ENCODE results near the gene TMEM63C. TPM values are rescaled to one million over a fixed set of nuclear protein-coding genes. Genes with fewer than 3 reads are reported as not detected.

TMEM63C gene
- total RNA-seq, 6 donors from 2014 or later, result 0.15 to 8.3 (median 0.80) TPM; not detected in 2

GRCh38 chr14:77221241-77221871 is 39.8 kb downstream of the TMEM63C start:
- DNase-seq, result no peak
- Histone ChIP-seq H3K9me3 (no peaks in the 10 kb centered on the region), H3K4me1 (no peaks in the 10 kb centered on the region), H3K27me3 (no peaks in the 10 kb centered on the region), H3K4me3 (no peak overlapping the region), H3K36me3 (no peaks in the 10 kb centered on the region), H3K27ac (no peak overlapping the region)
- WGBS, 2 donors, result 58 to 76% methylated on average over 7 to 20 of the region's 23 CpGs
- TF ChIP-seq POLR2A (IDR thresholded peaks at IDR 0.05) (no peak), POLR2AphosphoS5 (IDR thresholded peaks at IDR 0.05) (no peak), EP300 (IDR thresholded peaks at IDR 0.05) (no peak)
- TF ChIP-seq, protein P1, sequence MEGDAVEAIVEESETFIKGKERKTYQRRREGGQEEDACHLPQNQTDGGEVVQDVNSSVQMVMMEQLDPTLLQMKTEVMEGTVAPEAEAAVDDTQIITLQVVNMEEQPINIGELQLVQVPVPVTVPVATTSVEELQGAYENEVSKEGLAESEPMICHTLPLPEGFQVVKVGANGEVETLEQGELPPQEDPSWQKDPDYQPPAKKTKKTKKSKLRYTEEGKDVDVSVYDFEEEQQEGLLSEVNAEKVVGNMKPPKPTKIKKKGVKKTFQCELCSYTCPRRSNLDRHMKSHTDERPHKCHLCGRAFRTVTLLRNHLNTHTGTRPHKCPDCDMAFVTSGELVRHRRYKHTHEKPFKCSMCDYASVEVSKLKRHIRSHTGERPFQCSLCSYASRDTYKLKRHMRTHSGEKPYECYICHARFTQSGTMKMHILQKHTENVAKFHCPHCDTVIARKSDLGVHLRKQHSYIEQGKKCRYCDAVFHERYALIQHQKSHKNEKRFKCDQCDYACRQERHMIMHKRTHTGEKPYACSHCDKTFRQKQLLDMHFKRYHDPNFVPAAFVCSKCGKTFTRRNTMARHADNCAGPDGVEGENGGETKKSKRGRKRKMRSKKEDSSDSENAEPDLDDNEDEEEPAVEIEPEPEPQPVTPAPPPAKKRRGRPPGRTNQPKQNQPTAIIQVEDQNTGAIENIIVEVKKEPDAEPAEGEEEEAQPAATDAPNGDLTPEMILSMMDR (IDR thresholded peaks at IDR 0.05), result no peak
- ATAC-seq (ENCODE audit: low FRiP score in 2 of 2), result no peak

DNA sequence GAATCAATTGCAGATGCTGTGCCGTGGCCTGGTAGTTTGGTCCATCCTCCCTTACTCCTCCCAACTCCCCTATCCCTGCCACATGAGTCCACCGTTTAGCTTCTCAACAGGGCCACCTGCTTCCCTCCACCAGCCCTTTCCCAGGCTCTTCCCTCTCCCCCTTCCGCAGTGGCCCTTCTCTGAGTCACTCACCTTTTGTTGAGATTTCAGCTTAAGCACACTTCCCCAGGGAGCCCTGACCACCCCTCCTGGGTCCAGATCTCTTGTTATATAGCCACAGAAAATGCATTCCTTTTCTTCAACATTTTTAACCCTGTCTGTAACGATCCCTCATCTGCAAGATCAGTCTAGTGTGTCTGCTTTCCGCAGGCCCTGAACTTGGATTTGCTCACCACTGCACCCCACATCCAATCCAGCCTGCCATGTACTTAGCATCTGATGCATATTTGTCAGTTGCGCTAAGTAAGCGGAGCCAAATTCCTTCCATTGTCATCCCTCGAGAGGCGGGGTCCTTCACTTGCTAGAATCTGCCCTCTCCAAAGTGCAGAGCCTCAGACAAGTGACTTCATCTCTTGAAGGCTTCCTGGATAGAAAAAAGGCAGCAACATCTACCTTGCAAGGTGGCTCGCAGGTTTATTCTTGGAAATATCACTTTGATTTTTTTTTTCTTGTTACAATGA is 41.1 kb downstream of the TMEM63C start:
- Histone ChIP-seq H3K27me3 (no peaks in the 10 kb centered on the region), H3K4me1 (no peaks in the 10 kb centered on the region), H3K4me3 (no peak overlapping the region), H3K27ac (no peak overlapping the region), H3K36me3 (no peaks in the 10 kb centered on the region), H3K9me3 (no peaks in the 10 kb centered on the region)
- whole genome bisulfite sequencing, 2 donors, result 50 to 54% methylated on average over 8 to 10 of the region's 10 CpGs
- TF ChIP-seq POLR2A (IDR thresholded peaks at IDR 0.05) (no peak), POLR2AphosphoS5 (IDR thresholded peaks at IDR 0.05) (no peak)
- TF ChIP-seq, protein P1 (IDR thresholded peaks at IDR 0.05), result no peak
- no peak for ATAC-seq (ENCODE audit: low FRiP score in 2 of 2)
- DNase-seq, result no peak

- WGBS, 2 donors, result 39 to 49% methylated on average over 4 of the region's 4 CpGs
- TF ChIP-seq POLR2A (IDR thresholded peaks at IDR 0.05), result no peak
- TF ChIP-seq EP300 (IDR thresholded peaks at IDR 0.05), result no peak
- no peak for TF ChIP-seq POLR2AphosphoS5 (IDR thresholded peaks at IDR 0.05)
- TF ChIP-seq, protein P1 (IDR thresholded peaks at IDR 0.05), result no peak
- no peak for ATAC-seq (ENCODE audit: low FRiP score in 2 of 2)
Observed at GRCh38 chr14:77224212-77224611, 42.6 kb downstream of the TMEM63C start.

GRCh38 chr14:77225254-77225653 is 43.7 kb downstream of the TMEM63C start:
- no peaks in the 10 kb centered on the region for H3K27me3 ChIP-seq
- H3K36me3 ChIP-seq, result no peaks in the 10 kb centered on the region
- no peaks in the 10 kb centered on the region for H3K9me3 ChIP-seq
- TF ChIP-seq POLR2AphosphoS5 (IDR thresholded peaks at IDR 0.05), result no peak
- TF ChIP-seq, protein P1 (IDR thresholded peaks at IDR 0.05), result no peak
- TF ChIP-seq POLR2A (IDR thresholded peaks at IDR 0.05), result no peak
- no peak for TF ChIP-seq EP300 (IDR thresholded peaks at IDR 0.05)
- WGBS, 2 donors, result 66 to 76% methylated on average over 12 of the region's 12 CpGs
- no peaks in the 10 kb centered on the region for H3K4me1 ChIP-seq
- H3K4me3 ChIP-seq, result no peak overlapping the region
- ATAC-seq (ENCODE audit: low FRiP score in 2 of 2), result no peak
- no peak overlapping the region for H3K27ac ChIP-seq
- DNase-seq, result no peak

More at GRCh38 chr14:77224212-77224611, 42.6 kb downstream of the TMEM63C start:
- Histone ChIP-seq H3K36me3 (no peaks in the 10 kb centered on the region), H3K4me1 (no peaks in the 10 kb centered on the region), H3K27ac (no peak overlapping the region), H3K9me3 (no peaks in the 10 kb centered on the region), H3K4me3 (no peak overlapping the region), H3K27me3 (no peaks in the 10 kb centered on the region)
- no peak for DNase-seq
